Fibroblast of pulmonary artery (primary cell): Measurements from ENCODE around the gene LDLRAD4.

Experiments used
- DNase-seq: peaks from one replicate; pipeline ENCODE4 v3.0.0-alpha.2; 2010; ENCODE audit warnings: low read depth
- H3K4me3 ChIP-seq: replicated peaks from 2 replicates; pipeline ENCODE4 v1.5.1; 2011; ENCODE audit warnings: low read depth, mild to moderate bottlenecking, control low read depth, low read length, moderate library complexity
- TF ChIP-seq, protein P1 (sequence below): IDR thresholded peaks from 2 replicates; pipeline ENCODE4 v1.5.1; 2011; ENCODE audit warnings: mild to moderate bottlenecking, control low read depth, low read length, inconsistent platforms; ENCODE audit errors: missing control alignments

The LDLRAD4 gene

DNA sequence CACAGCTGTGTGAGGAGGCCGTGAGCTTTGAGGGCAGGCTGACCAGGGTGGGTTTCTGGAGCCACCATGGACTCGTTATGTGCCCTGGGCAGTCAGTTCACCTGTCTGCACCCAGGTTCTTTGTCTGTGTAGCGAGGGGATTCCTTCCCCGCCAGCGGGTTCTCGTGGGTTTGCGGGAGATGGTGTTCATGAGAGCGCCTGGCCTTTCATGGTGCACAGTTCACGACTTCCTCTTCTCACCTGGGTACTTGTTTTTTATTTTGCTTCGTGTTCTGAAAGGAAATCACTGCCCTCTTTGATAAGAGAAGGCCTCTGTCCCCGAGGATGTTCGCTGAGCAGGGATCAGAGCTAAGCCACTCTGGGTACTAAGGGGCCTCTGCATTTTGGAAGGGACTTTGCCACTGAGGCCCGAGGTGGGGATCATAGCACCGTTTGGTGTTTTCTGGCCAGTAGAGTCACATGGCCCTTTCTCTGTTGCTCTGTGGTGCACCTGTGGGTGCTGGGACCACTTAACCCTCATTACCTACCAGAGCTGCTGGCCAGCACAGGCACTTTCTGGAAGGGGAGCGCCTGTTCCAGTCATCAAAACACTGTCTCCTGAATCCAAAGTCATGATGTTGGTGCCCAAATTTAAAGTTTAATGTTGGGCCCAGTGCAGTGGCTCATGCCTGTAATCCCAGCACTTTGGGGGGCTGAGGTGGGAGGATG, 78.5 kb downstream of the LDLRAD4 start:
- TF ChIP-seq, protein P1, sequence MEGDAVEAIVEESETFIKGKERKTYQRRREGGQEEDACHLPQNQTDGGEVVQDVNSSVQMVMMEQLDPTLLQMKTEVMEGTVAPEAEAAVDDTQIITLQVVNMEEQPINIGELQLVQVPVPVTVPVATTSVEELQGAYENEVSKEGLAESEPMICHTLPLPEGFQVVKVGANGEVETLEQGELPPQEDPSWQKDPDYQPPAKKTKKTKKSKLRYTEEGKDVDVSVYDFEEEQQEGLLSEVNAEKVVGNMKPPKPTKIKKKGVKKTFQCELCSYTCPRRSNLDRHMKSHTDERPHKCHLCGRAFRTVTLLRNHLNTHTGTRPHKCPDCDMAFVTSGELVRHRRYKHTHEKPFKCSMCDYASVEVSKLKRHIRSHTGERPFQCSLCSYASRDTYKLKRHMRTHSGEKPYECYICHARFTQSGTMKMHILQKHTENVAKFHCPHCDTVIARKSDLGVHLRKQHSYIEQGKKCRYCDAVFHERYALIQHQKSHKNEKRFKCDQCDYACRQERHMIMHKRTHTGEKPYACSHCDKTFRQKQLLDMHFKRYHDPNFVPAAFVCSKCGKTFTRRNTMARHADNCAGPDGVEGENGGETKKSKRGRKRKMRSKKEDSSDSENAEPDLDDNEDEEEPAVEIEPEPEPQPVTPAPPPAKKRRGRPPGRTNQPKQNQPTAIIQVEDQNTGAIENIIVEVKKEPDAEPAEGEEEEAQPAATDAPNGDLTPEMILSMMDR = no peak
- no peak overlapping the region for H3K4me3 ChIP-seq
- DNase-seq = no peak

DNA sequence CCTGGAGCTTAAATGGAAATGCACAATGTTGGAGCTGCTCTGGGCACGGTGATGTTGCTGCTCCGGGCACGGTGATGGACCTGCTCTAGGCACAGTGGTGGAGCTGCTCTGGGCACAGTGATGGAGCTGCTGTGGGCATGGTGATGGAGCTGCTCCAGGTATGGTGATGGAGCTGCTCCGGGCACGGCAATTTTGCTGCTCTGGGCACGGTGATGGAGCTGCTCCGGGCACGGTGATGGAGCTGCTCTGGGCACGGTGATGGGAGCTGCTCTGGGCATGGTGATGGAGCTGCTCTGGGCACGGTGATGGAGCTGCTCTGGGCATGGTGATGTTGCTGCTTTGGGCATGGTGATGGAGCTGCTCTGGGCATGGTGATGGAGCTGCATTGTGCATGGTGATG, 79.7 kb downstream of the LDLRAD4 start:
- H3K4me3 ChIP-seq = no peak overlapping the region
- no peak for DNase-seq
- TF ChIP-seq, protein P1 = no peak

DNA sequence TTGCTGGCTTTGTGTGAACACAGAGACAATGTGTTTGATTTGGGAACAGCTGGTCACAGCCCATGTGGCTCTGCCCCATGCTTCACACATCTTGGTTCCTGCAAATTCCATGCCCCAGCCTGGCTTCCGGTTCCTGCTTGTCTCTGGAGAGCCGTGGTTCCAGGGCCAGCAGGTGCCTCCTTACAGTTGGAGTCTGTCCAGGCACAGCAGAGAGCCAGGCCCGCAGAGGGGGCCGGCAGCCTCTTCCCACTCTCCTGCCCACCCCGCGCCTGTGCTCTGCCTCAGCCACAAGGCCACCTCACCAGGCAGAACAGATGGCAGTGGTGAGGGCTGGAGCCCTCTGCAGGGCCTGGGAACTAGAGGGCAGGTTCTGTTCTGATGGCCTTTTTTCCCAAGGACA, 81.5 kb downstream of the LDLRAD4 start:
- H3K4me3 ChIP-seq = no peak overlapping the region
- TF ChIP-seq, protein P1 = no peak
- DNase-seq = no peak

DNA sequence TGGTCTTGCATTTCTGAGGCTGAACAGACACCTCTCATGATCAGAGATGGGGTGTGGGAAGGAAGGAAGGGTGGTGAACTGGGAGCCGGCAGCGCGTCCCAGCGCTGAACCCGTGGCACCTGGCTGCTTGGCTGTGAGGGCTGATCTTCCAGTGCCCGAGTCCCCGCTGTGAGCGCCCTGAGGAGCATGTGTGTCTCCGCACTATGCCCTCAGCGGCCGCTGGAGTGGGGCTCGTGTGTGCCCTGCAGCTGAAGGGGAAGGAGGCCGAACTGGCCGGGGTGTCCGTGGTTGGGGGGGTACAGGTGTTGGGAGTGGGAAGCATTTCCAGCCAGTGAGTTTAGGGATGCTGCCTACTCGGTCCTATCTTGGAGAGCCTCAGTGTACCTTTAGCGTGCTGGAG, 82.2 kb downstream of the LDLRAD4 start:
- TF ChIP-seq, protein P1 = no peak
- no peak for DNase-seq
- H3K4me3 ChIP-seq = no peak overlapping the region

DNA sequence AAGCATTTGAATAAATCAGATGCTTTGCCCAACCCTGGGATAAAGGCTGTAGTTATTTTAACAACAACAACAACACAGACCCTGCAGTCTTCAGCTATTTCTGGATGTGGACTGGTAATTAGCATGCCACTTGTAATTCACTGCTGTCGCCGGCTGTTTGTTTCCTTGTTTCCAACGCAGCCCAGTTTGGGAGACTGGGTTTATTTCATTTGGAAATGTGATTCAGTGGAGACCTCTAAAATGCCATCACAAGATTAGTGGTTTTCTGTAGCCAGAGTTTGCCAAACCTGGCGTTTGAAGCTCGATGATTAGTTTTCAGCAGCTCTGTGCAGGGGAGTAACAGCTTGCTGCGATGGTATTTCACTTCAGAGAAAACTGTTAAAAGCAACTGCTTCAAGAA, 83.5 kb downstream of the LDLRAD4 start:
- TF ChIP-seq, protein P1 = no peak
- DNase-seq = no peak
- H3K4me3 ChIP-seq = no peak overlapping the region

DNA sequence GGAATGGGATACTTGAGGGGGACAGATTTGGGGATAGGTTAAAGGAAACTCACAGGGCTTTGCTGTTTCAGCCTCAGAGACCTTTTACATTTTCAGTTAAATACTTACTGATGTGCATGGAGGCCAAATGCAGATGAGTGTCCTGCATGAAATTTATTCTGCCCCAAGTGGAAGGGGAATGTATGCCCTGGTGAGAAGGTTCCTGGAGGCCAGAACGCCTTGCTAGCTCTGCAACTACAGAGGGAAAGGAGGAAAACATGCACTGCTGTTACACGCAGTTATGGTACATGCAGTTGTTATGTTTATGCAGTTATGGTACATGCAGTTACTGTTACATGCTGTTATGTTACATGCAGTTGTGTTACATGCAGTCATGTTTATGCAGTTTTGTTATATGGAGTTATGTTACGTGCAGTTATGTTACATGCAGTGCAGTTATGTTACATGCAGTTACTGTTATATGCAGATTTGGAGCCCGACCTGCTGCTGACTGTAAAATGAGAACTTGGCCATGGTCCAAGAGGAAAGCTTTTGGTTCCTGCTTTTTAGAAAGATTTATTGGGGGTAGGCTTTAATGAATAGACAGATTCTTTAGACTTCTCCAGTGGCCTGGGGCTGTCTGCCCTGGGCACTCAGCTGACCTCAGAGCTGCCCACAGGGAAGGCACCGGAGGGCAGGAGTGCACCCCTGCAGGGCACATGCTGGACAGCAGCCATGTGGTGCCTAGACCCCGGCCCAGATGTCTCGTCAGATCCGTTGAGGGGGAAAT, 84.1 kb downstream of the LDLRAD4 start:
- TF ChIP-seq, protein P1 = no peak
- DNase-seq = no peak
- no peak overlapping the region for H3K4me3 ChIP-seq
